HG03575 (cell line): Measurements from ENCODE around the gene OPTC.

Source experiments
- ATAC-seq: cut with Tn5 transposase; IDR thresholded peaks from one replicate; pipeline ENCODE4 v1.9.1; 2021; ENCODE audit not compliant: unreplicated experiment, insufficient number of reproducible peaks, low FRiP score; ENCODE audit errors: extremely low read depth

The OPTC gene

GRCh38 chr1:203481196-203481595 lies 12.8 kb upstream of the OPTC start:
- no peak for ATAC-seq

GRCh38 chr1:203486618-203487370 lies 7.2 kb upstream of the OPTC start:
- ATAC-seq = no peak

GRCh38 chr1:203488539-203488938 lies 5.4 kb upstream of the OPTC start:
- no peak for ATAC-seq

- ATAC-seq = no peak
Observed at GRCh38 chr1:203490607-203491006, 3.3 kb upstream of the OPTC start.

GRCh38 chr1:203491664-203492063 lies 2.3 kb upstream of the OPTC start:
- ATAC-seq = no peak

GRCh38 chr1:203492082-203492747 lies 1.7 kb upstream of the OPTC start:
- ATAC-seq = no peak

GRCh38 chr1:203492748-203493130 lies 1.2 kb upstream of the OPTC start:
- ATAC-seq = no peak

- no peak for ATAC-seq
Observed at GRCh38 chr1:203495845-203496244, 1.9 kb downstream of the OPTC start.

GRCh38 chr1:203497269-203497777 lies 3.4 kb downstream of the OPTC start:
- ATAC-seq = no peak

GRCh38 chr1:203499643-203500278 lies 5.8 kb downstream of the OPTC start:
- ATAC-seq = no peak

GRCh38 chr1:203500279-203500678 lies 6.3 kb downstream of the OPTC start:
- ATAC-seq = no peak

- ATAC-seq = no peak
Observed at GRCh38 chr1:203503836-203504235, 9.9 kb downstream of the OPTC start.

- ATAC-seq = no peak
Observed at GRCh38 chr1:203504400-203505250, 10.7 kb downstream of the OPTC start.

- ATAC-seq = no peak
Observed at GRCh38 chr1:203505526-203506204, 11.7 kb downstream of the OPTC start.

- ATAC-seq = no peak
Observed at GRCh38 chr1:203506858-203507626, 13.1 kb downstream of the OPTC start.

- no peak for ATAC-seq
Observed at GRCh38 chr1:203507759-203508158, 13.8 kb downstream of the OPTC start.

- no peak for ATAC-seq
Observed at GRCh38 chr1:203508463-203509073, 14.6 kb downstream of the OPTC start.

GRCh38 chr1:203509135-203509534 lies 15.2 kb downstream of the OPTC start:
- ATAC-seq = no peak
